ENCODE measurements around the gene PDCL3.

The PDCL3 gene

DNA sequence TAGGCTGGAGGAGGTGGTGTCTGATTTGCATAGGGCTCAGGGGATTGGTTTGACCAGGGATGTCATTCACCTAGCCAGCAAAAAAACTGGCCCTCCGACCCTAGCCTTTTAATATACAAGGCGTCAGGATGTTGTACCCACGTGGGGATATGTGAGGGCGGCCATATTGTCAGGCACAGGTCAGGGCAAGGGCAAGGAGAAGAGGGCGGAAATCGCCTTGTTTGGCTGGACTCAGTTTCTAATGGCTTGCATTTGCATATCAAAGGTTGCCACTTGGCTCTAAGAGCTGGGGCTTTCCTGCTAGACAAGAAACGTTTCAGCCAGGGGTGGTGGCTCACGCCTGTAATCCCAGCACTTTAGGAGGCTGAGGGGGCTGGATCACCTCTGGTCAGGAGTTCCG, 24.9 kb upstream of the PDCL3 start:
- Histone ChIP-seq H3K4me1 (ENCODE audit: insufficient read depth, low read length) (no peaks in the 10 kb centered on the region), H3K27ac (ENCODE audit: low read depth, low read length) (no peak overlapping the region), H3K4me3 (ENCODE audit: low read depth in 1 of 2, low read length in 2 of 2) (no peak overlapping the region), H3K9ac (ENCODE audit: low read length) (no peak overlapping the region), H3K9me3 (ENCODE audit: low read length) (no peaks in the 10 kb centered on the region), H3K27me3 (ENCODE audit: control insufficient read depth in 1 of 2, insufficient read depth in 2 of 2, low read length in 2 of 2) (no peaks in the 10 kb centered on the region), H3K36me3 (ENCODE audit: insufficient read depth, low read length) (no peaks in the 10 kb centered on the region)

GRCh38 chr2:100539221-100539620, 23.6 kb upstream of the PDCL3 start:
- Histone ChIP-seq H3K36me3 (ENCODE audit: insufficient read depth, low read length) (no peaks in the 10 kb centered on the region), H3K27ac (ENCODE audit: low read depth, low read length) (no peak overlapping the region), H3K9ac (ENCODE audit: low read length) (no peak overlapping the region), H3K9me3 (ENCODE audit: low read length) (no peaks in the 10 kb centered on the region), H3K27me3 (ENCODE audit: control insufficient read depth in 1 of 2, insufficient read depth in 2 of 2, low read length in 2 of 2) (no peaks in the 10 kb centered on the region), H3K4me1 (ENCODE audit: insufficient read depth, low read length) (no peaks in the 10 kb centered on the region), H3K4me3 (ENCODE audit: low read depth in 1 of 2, low read length in 2 of 2) (no peak overlapping the region)

DNA sequence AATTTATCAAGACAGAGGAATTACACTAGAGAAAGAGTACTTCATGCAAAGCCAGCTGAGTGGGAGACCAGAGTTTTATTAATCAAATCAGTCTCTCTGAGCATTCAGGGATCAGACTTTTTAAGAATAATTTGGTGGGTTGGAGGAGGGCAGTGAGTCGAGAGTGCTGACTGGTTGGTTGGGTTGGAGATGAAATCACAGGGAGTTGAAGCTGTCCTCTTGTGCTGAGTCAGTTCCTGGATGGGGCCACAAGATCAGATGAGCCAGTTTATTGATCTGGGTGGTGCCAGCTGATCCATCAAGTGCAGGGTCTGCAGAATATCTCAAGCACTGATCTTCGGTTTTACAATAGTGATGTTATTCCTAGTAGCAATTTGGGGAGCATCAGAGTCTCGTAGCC, 21.4 kb upstream of the PDCL3 start:
- H3K27me3 ChIP-seq (ENCODE audit: control insufficient read depth in 1 of 2, insufficient read depth in 2 of 2, low read length in 2 of 2): no peaks in the 10 kb centered on the region
- H3K9me3 ChIP-seq (ENCODE audit: low read length): no peaks in the 10 kb centered on the region
- H3K4me1 ChIP-seq (ENCODE audit: insufficient read depth, low read length): no peaks in the 10 kb centered on the region
- H3K9ac ChIP-seq (ENCODE audit: low read length): no peak overlapping the region
- no peaks in the 10 kb centered on the region for H3K36me3 ChIP-seq (ENCODE audit: insufficient read depth, low read length)
- no peak overlapping the region for H3K27ac ChIP-seq (ENCODE audit: low read depth, low read length)
- H3K4me3 ChIP-seq (ENCODE audit: low read depth in 1 of 2, low read length in 2 of 2): no peak overlapping the region

- no peaks in the 10 kb centered on the region for H3K9me3 ChIP-seq (ENCODE audit: low read length)
- no peaks in the 10 kb centered on the region for H3K4me1 ChIP-seq (ENCODE audit: insufficient read depth, low read length)
- no peak overlapping the region for H3K9ac ChIP-seq (ENCODE audit: low read length)
- no peak overlapping the region for H3K27ac ChIP-seq (ENCODE audit: low read depth, low read length)
- H3K27me3 ChIP-seq (ENCODE audit: control insufficient read depth in 1 of 2, insufficient read depth in 2 of 2, low read length in 2 of 2): no peaks in the 10 kb centered on the region
- no peak overlapping the region for H3K4me3 ChIP-seq (ENCODE audit: low read depth in 1 of 2, low read length in 2 of 2)
- H3K36me3 ChIP-seq (ENCODE audit: insufficient read depth, low read length): no peaks in the 10 kb centered on the region
Measured at GRCh38 chr2:100542418-100542817, 20.4 kb upstream of the PDCL3 start.

DNA sequence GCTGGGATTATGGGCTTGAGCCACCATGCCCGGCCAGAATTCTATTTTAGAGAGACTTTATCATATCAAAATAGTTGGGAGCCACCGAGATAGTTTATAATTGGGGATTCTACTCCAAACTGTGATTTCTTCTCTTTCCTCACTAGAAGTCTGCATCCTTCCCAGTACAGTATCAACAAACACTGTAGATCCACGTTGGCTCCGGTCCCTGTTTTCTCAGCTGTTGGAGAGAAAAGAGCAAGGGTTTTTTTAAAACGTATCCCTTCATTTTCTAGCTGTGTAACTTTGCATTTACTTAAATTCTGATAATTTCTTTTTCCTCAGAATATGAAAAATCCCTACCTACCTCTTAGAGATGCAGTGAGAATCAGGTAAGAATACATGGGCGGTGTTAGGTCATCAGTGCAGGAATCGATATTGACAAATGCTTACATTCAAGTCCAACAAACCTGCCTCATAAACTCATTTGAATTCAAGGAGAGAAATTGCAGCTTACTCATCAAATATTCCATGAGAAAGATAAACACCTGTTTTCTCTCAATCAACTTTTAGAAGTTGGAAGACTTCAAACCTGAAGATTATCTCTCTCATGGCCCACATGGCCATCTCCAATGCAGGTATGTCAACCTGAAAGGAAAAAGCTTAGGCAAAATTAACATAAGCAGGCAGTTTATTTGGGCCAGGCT, 17.7 kb upstream of the PDCL3 start:
- no peak overlapping the region for H3K9ac ChIP-seq (ENCODE audit: low read length)
- no peak overlapping the region for H3K27ac ChIP-seq (ENCODE audit: low read depth, low read length)
- no peak overlapping the region for H3K4me3 ChIP-seq (ENCODE audit: low read depth in 1 of 2, low read length in 2 of 2)
- no peaks in the 10 kb centered on the region for H3K4me1 ChIP-seq (ENCODE audit: insufficient read depth, low read length)
- H3K36me3 ChIP-seq (ENCODE audit: insufficient read depth, low read length): no peaks in the 10 kb centered on the region
- no peaks in the 10 kb centered on the region for H3K9me3 ChIP-seq (ENCODE audit: low read length)
- no peaks in the 10 kb centered on the region for H3K27me3 ChIP-seq (ENCODE audit: control insufficient read depth in 1 of 2, insufficient read depth in 2 of 2, low read length in 2 of 2)

DNA sequence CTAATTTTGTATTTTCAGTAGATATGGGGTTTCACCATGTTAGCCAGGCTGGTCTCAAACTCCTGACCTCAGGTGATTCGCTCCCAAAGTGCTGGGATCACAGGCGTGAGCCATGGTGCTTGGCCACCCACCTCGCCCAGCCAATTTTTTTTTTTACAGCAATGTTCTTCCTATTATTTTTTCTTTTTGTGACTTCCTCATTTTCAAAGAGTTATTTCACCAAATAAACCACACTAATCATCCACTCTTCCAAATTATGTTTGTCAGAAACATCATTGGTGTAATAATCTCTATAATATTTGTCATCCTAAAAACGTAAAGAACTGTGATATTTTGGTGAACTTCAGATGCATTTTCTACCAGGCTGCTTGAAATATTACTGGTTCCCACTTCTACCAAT, 16.3 kb upstream of the PDCL3 start:
- H3K9ac ChIP-seq (ENCODE audit: low read length): no peak overlapping the region
- no peaks in the 10 kb centered on the region for H3K27me3 ChIP-seq (ENCODE audit: control insufficient read depth in 1 of 2, insufficient read depth in 2 of 2, low read length in 2 of 2)
- no peak overlapping the region for H3K4me3 ChIP-seq (ENCODE audit: low read depth in 1 of 2, low read length in 2 of 2)
- no peaks in the 10 kb centered on the region for H3K36me3 ChIP-seq (ENCODE audit: insufficient read depth, low read length)
- no peaks in the 10 kb centered on the region for H3K4me1 ChIP-seq (ENCODE audit: insufficient read depth, low read length)
- H3K27ac ChIP-seq (ENCODE audit: low read depth, low read length): no peak overlapping the region
- no peaks in the 10 kb centered on the region for H3K9me3 ChIP-seq (ENCODE audit: low read length)

DNA sequence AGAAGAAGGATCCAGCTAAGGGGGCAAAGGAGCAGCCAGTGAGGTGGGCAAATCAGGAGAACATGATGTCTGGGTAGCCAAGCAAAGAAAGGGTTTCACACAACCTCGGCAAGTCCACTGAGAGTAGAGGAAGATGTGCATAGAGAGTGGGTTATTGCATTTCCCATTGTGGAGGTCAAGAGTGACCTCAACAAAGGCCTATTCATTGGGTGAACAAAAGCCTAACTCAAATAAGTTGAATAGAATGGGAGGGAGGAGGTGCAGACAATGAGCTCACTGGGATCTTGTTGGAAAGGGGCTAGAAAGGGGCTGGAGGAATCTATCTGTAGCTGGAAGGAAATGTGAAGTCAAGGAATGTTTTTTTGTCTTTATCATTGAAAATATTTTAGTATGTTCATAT, 14.0 kb upstream of the PDCL3 start:
- H3K36me3 ChIP-seq (ENCODE audit: insufficient read depth, low read length): no peaks in the 10 kb centered on the region
- H3K4me3 ChIP-seq (ENCODE audit: low read depth in 1 of 2, low read length in 2 of 2): no peak overlapping the region
- H3K27ac ChIP-seq (ENCODE audit: low read depth, low read length): no peak overlapping the region
- H3K27me3 ChIP-seq (ENCODE audit: control insufficient read depth in 1 of 2, insufficient read depth in 2 of 2, low read length in 2 of 2): no peaks in the 10 kb centered on the region
- no peaks in the 10 kb centered on the region for H3K9me3 ChIP-seq (ENCODE audit: low read length)
- H3K4me1 ChIP-seq (ENCODE audit: insufficient read depth, low read length): no peaks in the 10 kb centered on the region
- no peak overlapping the region for H3K9ac ChIP-seq (ENCODE audit: low read length)

DNA sequence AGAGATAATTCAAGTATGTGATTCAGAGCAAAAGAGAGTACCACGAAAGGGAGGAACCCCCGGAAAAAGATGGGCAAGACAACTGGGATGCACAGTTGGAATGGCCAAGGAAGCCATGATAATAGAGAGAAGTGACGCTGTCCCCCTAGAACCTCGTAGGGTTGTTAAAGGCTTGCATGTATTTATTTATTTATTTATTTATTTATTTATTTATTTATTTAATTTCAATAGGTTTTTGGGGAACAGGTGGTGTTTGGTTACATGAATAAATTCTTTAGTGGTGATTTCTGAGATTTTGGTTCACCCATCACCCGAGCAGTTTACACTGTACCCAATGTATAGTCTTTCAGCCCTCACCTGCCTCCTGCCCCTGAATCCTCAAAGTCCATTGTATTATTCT, 11.5 kb upstream of the PDCL3 start:
- H3K27me3 ChIP-seq (ENCODE audit: control insufficient read depth in 1 of 2, insufficient read depth in 2 of 2, low read length in 2 of 2): no peaks in the 10 kb centered on the region
- no peak overlapping the region for H3K9ac ChIP-seq (ENCODE audit: low read length)
- no peak overlapping the region for H3K4me3 ChIP-seq (ENCODE audit: low read depth in 1 of 2, low read length in 2 of 2)
- no peak overlapping the region for H3K27ac ChIP-seq (ENCODE audit: low read depth, low read length)
- H3K9me3 ChIP-seq (ENCODE audit: low read length): no peaks in the 10 kb centered on the region
- no peaks in the 10 kb centered on the region for H3K36me3 ChIP-seq (ENCODE audit: insufficient read depth, low read length)
- no peaks in the 10 kb centered on the region for H3K4me1 ChIP-seq (ENCODE audit: insufficient read depth, low read length)

- Histone ChIP-seq H3K27me3 (ENCODE audit: control insufficient read depth in 1 of 2, insufficient read depth in 2 of 2, low read length in 2 of 2) (no peaks in the 10 kb centered on the region), H3K36me3 (ENCODE audit: insufficient read depth, low read length) (no peaks in the 10 kb centered on the region), H3K4me1 (ENCODE audit: insufficient read depth, low read length) (no peaks in the 10 kb centered on the region), H3K4me3 (ENCODE audit: low read depth in 1 of 2, low read length in 2 of 2) (no peak overlapping the region), H3K9ac (ENCODE audit: low read length) (no peak overlapping the region), H3K9me3 (ENCODE audit: low read length) (no peaks in the 10 kb centered on the region), H3K27ac (ENCODE audit: low read depth, low read length) (no peak overlapping the region)
Measured at GRCh38 chr2:100554798-100555407, 7.9 kb upstream of the PDCL3 start.

DNA sequence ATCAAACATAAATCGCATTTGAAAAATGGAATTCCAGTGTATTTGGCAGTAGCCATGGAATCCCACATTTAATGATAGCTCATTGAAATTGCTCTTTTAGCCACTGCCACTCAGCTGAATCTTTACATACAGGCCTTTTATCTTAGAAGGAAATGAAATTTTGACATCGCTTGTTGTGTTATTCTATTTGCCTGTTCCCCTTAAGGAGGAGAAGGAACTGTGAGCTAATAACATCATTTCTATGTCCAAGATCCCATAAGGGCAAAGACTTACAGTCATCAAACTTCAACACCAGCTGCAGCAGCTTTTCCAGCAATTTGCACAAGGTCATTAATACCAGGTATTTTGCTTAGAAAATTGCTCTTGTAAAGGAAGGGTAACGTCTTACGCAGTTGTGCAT, 6.0 kb upstream of the PDCL3 start:
- Histone ChIP-seq H3K4me1 (ENCODE audit: insufficient read depth, low read length) (peaks cover 2% of the 10 kb centered on the region), H3K36me3 (ENCODE audit: insufficient read depth, low read length) (no peaks in the 10 kb centered on the region), H3K27me3 (ENCODE audit: control insufficient read depth in 1 of 2, insufficient read depth in 2 of 2, low read length in 2 of 2) (no peaks in the 10 kb centered on the region), H3K27ac (ENCODE audit: low read depth, low read length) (no peak overlapping the region), H3K9me3 (ENCODE audit: low read length) (no peaks in the 10 kb centered on the region), H3K4me3 (ENCODE audit: low read depth in 1 of 2, low read length in 2 of 2) (no peak overlapping the region), H3K9ac (ENCODE audit: low read length) (no peak overlapping the region)

GRCh38 chr2:100560216-100560830, 2.5 kb upstream of the PDCL3 start:
- no peaks in the 10 kb centered on the region for H3K27me3 ChIP-seq (ENCODE audit: control insufficient read depth in 1 of 2, insufficient read depth in 2 of 2, low read length in 2 of 2)
- H3K4me3 ChIP-seq (ENCODE audit: low read depth in 1 of 2, low read length in 2 of 2): no peak overlapping the region
- peaks cover 17% of the 10 kb centered on the region for H3K4me1 ChIP-seq (ENCODE audit: insufficient read depth, low read length)
- H3K36me3 ChIP-seq (ENCODE audit: insufficient read depth, low read length): no peaks in the 10 kb centered on the region
- no peak overlapping the region for H3K27ac ChIP-seq (ENCODE audit: low read depth, low read length)
- H3K9me3 ChIP-seq (ENCODE audit: low read length): no peaks in the 10 kb centered on the region
- H3K9ac ChIP-seq (ENCODE audit: low read length): no peak overlapping the region

DNA sequence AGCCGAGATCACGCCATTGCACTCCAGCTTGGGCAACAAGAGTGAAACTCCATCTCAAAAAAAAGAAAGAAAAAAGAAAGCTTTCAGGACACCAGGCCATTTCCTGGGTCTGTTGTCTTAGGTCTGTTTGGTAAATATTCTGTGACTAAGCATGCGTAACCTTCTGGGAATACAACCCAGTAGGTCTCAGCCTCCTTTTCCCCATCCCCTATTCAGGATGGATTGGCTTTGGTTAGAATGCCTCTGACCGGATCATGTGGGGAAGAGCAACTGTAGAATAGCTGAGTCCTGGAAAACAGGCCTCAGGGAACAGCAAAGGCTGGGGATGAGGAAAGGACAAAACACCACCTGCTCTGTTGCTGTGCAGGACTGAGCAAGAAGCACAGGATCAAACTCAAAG, 1.6 kb upstream of the PDCL3 start:
- Histone ChIP-seq H3K4me3 (ENCODE audit: low read depth in 1 of 2, low read length in 2 of 2) (no peak overlapping the region), H3K4me1 (ENCODE audit: insufficient read depth, low read length) (peaks cover 17% of the 10 kb centered on the region), H3K9me3 (ENCODE audit: low read length) (no peaks in the 10 kb centered on the region), H3K27ac (ENCODE audit: low read depth, low read length) (no peak overlapping the region), H3K27me3 (ENCODE audit: control insufficient read depth in 1 of 2, insufficient read depth in 2 of 2, low read length in 2 of 2) (no peaks in the 10 kb centered on the region), H3K9ac (ENCODE audit: low read length) (no peak overlapping the region), H3K36me3 (ENCODE audit: insufficient read depth, low read length) (peaks cover 2% of the 10 kb centered on the region)
